IPS-NIHi11 (cell line): ENCODE measurements around the gene PKD1.

Experiments
- DNase-seq: peaks from one replicate; pipeline ENCODE4 v3.0.0; 2012; ENCODE audit warnings: mixed read lengths, low spot score

PKD1 gene

DNA sequence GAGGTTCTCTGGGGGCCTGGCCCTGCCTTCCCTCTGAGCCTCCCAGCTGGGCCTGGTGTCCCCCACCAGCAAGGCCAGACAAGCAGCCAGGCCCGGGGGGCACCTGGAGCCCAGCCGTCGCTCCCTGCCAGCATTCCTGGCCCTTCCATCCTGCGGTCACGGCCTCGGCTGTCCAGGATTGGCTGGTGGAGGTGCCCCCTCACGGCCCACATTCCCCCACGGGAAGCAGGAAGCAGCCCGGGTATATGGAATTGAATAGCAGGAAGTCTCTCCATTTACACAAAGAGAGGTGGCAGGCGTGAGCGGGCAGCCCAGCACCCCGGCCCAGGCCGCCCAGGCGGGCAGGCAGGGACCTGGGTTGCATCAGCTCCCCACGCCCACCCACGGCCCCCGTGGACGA, 34.4 kb upstream of the PKD1 start:
- no peak for DNase-seq

DNA sequence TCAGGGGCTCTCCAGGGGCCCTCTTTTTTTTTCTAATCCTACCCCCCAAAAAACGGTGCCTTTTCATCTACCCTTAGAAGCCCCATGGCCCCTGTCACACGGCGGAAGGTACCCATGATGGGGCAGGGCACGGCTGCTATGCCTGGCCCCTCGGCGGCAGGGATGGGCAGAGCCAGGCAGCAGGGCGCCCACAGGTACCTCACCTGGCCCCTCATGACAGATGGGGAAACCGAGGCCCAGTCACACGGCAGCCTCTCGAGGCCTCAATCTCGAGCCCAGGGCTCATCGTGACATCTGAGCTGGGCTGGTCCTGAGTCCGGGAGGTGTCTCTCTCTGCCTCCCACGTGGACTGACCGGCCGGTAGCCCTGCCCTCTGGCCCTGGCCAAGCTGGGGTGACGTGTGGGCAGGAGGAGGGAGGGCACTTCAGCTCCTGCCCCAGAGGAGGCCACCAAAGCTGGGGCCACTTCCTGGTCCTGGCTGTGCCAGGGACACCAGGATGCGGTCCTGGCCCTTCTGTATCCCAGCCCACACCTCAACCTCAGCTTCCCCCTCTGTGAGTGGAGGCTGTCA, 31.5 kb upstream of the PKD1 start:
- no peak for DNase-seq

DNA sequence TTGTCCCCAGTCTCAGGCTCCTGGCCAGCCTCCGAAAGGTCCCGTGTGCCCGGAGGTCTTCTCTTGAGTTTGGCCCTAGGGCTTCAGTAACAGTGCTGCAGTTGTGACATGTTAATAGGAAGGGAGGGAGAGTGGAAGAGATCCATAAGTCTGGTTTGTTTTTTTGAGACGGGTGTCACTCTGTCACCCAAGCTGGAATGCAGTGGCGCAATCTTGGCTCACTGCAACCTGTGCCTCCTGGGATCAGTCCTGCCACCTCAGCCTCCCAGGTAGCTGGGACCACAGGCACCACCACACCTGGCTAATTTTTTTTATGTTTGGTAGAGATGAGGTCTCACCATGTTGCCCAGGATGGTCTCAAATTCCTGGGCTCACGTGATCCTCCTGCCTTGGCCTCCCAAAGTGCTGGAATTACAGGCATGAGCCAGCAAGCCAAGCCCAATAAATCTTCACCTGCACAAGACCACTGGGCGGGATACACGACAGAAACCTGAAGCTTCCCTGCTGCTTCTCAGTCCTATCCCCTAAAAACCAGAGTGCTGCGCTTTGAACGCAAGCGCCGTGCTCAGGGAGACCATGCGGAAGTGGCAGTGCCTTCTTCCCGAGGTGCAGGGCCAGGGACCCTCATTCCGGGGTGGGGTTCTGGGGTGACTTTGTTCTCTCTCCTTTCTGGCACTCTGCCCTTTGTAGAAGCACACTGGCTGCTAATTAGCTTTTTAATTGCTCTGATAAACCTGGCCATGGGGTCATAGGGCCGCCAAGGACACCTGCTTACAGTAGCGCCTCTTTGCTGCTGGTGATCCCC, 30.8 kb upstream of the PKD1 start:
- no peak for DNase-seq

DNA sequence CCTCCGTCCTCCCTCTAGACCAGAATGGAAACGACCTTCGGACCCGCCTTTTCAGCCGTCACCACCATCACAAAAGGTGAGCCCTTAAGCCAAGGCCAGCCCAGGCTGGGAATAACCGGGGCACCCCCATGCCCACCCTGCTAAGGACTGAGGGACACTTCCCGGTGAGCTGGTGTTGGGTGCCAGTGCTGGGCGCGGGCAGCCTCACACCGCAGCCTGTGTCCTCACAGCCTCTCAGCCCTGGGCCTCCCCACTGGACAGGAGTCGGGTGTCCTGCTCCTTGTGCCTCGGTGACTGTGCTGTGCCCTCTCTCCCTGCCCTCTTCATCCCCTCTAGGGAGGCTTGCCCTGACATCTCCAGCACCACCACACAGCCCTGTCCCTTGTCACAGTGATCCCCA, 30.2 kb upstream of the PKD1 start:
- no peak for DNase-seq

DNA sequence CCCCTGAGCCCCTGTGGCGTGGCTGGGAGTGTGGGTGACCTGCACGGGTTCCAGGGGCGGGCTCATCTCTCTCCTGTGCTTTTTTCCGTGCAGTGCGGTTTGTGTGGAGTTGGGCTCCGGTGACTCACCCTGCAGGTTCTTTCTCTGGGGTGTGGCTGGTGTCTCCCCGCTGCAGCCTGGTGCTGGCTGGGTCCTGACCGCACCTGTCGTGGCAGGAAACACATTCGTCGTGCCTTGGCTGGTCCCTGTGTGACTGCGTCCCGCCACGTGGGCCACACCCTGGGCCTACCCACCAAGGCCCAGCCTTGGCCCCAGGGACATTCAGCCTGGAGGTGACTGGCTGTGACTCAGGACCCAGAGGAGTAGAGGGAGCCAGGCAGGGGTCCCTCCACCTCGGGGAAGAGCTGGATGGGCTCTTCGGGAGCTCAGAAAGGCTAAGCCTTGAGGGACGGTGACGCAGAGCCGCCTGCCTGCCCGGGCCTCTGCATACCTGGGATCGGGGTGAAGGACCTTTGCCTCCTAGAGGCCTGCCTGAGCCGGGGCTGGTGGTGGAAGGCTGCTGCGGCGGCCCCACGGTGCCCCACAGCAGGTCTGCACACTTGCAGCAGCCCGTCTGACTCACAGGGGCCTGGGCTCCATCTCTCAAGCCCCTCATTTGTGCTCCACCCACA, 27.6 kb upstream of the PKD1 start:
- DNase-seq, result no peak

DNA sequence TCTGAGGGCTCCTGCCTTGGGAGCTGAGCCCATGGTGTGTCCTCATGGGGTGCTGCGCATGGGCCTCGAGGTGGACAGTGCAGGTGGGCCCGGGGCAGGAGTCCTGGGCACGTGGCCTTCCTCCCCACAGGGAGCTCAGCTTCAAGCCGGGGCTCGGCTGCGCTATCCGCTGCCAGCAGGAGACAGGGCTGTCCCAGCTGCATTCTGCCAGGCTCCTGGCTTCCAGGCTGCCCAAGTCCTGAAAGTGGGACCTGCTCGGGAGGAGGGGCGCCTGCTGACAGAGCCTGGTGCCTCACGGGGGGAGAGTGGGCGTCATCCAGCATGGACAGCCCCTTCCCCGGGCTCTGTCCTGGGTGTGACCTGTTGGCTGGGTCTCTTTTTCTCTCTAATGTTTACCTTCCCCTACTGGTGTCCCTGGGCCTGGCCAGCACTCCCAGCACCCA, 27.0 kb upstream of the PKD1 start:
- no peak for DNase-seq

DNA sequence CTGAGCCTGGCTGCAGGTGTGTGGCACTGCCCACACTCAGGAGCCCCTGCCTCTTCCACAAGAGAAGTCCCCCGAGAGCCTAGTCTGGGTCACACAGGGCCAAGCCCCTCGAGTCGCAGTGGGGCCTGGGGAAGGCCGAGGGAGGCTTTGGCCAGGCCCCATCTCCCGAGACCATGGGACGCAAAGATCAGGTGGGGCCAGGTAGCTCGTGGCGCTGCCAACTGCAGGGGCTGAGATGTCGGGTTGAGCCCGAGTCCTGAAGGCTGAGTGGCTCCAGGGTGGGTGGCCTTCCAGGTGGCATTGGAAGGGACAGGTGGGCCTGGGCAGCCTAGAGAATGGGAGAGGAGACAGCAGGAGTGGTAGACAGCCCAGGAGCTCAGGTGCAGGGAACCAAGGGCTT, 26.2 kb upstream of the PKD1 start:
- no peak for DNase-seq

DNA sequence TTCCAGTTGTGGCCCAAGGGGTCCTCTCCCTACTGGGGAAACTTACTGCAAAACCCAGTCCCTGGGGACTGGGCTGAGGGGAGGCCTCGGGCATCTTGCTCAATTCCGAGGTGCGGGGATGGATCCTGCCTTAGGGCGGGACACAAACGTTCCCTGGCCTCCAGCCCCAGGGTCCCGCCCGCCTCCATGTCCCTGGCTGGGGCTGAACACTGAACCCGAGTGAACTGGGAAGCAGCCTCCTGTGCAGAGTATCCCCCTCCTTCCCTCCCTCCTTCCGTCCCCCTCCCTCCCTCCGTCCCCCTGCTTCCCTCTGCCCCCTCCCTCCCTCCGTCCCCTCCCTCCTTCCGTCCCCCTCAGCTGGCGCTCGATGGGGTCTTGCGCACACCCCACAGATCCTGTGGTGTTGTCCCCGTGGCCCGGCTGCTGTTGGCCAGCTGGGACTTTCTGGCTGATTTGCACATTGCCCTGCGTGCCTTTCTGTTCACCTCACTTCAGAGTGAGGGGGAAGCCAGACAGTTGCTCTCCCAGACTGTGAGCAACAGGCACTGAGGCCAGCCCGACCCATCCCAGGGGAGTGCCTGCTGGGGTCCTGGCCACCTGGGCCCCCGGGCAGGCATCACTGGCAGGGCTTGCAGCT, 25.3 kb upstream of the PKD1 start:
- DNase-seq, result no peak

DNA sequence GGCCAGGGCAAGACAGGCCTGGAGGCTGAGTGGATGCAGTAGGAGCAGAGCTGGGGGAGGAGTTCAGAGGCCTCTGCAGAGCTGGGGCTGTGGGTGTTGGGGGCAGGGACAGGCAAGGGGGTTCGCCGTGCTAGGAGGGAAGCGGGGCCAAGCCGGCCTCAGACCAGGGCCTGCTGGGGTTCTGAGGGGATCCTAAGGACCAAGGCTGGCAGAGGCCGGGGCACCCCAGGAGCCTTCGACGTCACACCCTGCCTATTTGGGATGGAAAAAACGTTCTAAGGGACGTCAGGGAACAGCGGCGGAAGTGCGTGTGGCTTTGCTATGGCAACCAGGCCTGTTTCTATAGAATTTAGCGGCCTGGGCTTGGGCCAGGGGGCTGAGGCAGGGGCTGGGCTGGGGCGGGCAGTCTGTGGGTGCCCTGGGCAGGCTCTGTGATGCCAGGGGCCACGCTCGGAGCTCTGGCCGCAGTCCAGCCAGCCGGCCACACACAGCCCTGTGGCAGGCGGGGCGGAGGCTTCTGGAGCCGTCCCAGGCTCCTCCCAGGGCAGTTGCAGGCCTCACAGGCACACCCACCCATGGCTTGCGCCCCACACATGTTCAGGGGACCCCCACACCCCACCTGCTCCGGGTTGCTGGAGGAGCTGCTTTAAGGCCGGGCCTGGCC, 23.6 kb upstream of the PKD1 start:
- DNase-seq, result no peak

DNA sequence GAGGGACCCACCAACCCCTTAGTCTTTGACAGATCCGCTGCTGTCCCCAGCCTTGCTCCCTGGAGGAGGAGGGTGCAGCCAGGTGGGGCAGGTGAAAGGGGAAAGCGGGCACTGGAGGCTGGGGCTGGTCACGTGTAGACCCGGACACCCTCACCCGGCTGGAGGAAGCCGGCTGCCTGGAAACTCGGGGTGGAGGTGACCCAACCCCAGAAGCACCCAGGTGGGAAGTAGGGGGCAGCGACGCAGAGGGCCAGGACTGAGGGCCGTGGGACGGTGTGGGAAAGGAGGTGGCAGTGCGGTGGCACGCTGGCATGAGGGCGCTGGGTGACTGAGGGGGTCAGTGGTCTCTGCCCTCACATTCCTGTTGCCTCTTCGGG, 22.6 kb upstream of the PKD1 start:
- DNase-seq, result no peak

DNA sequence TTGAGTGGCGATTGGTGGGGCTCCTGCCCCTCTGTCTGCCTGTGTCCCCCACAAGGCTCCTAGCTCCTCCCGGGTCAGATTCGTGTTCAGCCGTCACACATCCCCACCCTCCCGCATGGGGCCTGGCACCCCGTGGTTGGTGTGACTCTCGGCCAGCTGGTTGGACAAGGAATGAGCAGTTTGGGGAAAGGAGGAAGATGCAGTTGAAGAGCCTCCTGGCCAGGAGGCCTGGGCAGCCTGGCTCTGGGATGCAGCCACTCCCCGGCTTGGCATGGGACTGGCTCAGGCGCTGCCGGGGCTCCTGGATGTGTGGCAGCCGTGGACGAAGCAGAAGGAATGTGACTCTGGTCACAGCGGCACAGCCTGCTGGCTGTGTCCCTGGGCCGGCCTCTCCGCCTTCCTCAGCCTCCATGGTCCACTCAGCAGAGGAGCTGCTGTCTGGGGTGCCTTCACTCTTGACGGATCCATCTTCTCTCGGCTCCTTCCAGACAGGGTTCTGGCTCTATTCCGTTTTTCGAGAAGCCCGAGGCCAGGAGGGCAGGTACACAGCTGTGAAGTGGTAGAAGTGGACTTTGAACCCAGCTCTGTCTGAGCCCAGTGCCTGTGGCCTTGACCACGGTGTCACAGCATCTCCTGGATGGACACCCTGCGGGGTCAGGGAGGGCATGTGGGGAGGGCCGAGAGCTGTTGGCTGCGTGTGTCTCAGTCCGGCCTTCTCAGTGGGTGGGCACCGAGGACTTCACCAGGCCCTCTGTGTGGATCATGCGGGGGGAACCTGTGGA, 22.0 kb upstream of the PKD1 start:
- no peak for DNase-seq

DNA sequence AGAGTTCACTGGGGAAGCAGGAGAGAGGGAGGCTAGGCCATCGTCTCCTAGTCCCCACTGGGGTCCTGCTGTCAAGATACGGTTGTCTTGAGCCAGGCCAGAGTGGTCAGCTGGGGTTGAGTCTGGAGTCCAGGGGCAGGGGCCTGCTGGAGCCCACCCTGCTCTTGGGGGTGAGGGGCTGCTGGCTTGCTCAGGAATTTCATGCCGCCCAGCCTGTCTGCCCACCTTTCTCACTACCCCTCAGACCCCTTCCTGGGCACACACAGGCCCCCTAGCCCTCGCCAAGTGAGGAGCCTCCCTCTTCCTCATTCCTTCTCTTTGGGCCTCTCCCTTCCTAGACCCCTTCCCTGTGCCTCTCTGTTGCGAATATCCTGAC, 21.1 kb upstream of the PKD1 start:
- DNase-seq, result no peak

DNA sequence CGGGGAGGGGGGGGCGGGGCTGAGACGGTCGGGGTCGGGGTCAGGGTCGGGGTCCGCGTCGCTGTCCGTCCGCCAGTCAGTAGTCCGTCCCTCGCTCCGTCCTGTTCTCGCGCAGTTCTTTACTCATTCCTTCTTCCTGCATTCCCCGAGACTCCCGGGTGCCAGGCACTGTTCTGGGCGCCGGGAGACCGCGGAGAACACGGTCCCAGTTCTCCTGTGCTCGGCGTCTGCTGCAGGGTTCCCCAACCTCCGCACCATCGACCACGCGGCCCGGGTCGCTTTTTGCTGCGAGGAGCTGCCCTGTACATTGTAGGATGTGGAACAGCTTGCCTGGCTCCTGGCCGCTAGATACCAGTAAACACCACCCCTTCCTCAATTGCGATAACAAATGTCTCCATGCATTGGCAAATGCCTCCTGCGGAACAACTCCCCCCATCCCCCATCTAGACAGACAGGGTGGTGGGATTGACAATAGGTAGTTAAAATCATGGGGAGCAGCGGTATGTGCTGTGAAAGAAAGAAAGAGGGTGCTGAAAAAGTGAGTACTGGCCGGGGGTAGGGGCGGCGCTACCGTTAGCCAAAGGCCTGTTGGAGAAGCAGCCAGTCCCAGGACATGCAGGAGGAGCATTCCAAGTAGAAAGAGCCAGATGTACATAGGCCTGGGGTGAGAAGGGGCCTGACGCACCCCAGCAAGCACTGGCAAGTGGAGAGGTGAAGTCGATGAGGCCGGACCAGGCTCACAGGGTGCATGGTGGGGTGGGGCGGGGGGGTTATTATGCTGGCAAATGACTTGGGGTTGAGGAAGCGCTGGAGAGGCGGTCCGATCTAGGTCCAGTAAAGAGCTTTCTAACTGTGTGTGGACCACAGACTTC, 20.5 kb upstream of the PKD1 start:
- no peak for DNase-seq

DNA sequence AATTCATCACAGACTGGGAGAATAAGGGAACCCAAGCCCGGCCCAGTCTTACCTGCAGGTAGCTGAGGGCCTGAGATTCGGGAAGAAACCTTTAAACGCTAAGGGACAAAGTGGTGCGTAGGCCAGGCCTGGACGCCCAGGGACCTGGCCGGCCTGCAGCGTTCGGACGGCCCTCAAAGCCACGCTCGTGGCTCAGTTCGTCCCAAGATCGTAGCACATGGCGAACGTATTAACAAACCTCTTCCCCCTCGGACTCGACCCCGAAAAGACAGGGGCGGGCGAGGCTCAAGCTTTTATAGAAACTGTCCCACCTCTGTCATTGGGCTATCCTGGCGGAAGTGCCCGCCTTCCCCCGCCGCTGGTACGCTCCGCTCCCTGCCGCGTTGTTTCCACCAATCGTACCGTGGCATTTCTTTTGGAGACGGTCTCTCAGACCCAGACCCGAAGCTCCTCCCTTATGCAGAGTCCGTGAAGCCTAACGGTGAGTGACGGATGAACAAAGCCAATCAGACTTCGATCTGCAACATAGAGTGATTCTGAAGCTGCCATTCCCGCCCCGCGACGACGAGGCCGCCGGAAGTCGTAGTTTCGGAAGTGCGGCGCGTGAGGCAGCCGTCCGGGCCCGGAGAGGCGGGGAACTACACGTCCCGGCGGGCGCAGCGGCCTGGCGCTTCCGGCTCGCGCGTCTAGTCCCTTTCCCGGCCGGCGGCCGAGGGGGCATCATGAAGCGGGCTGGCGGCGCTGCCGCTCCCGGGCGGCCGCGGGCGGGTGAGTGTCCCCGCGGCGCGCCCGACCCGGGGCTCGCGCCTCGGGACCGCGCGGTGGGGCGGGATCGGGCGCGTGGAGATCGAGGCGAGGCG, 19.6 kb upstream of the PKD1 start, which contains the start of gene TRAF7:
Gene TRAF7 (plus strand): TSS at position 692 of the 860 bp plus-strand sequence. CDS start 8,139 bp downstream, outside the sequence.
- peak; percentile 96 for DNase-seq

DNA sequence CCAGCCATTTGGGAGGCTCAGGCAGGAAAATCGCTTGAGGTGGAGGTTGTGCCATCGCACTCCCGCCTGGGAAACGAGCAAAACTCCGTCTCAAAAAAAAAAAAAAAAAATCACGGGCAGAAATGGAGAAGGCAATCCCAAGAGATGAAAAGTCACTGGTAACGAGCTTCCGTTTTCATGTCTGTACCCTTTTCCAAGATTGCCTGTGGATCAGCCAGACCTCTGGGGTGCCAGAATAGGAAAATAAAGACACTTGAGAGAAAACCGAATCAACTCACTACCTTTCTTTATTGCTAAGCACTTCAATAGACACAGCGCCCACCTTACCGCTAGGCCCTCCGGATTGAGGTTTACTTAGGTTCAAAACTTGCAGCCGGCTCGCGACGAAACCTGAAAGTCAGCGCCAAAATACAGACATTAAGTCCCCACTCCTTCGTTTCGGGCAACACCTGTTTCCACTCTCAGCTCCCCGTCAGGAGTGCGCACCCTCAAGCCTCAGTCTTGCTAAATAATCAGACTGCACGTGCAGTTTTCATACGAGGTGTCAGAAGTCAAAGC, 18.9 kb upstream of the PKD1 start:
- DNase-seq, result no peak

DNA sequence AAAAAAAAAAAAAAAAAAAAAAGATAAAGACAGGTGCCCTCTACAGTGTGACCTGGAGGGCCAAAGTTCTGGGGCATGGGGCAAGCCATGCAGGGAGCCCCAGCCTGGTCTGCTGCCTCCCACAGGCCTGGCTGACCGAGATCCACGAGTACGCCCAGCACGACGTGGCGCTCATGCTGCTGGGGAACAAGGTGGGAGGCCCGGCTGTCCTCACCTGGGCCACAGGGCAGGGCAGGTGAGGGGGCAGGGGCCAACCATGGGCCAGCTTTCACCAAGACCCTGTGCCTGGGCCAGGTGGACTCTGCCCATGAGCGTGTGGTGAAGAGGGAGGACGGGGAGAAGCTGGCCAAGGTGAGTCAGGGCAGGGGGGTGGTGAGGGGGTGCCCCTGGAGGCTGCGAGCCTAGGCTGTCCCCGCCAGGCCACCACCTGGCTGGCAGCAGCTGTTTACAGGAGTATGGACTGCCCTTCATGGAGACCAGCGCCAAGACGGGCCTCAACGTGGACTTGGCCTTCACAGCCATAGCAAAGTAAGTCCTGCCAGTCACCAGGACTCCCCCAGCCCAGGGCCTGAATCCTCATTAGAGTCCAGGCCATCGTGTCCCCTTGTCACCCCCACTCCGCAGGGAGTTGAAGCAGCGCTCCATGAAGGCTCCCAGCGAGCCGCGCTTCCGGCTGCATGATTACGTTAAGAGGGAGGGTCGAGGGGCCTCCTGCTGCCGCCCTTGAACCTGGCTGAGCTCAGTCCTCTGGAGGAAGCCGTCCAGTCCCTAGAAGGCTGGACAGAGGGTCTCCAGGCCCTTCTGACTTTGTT, 17.2 kb upstream of the PKD1 start:
- DNase-seq, result no peak

DNA sequence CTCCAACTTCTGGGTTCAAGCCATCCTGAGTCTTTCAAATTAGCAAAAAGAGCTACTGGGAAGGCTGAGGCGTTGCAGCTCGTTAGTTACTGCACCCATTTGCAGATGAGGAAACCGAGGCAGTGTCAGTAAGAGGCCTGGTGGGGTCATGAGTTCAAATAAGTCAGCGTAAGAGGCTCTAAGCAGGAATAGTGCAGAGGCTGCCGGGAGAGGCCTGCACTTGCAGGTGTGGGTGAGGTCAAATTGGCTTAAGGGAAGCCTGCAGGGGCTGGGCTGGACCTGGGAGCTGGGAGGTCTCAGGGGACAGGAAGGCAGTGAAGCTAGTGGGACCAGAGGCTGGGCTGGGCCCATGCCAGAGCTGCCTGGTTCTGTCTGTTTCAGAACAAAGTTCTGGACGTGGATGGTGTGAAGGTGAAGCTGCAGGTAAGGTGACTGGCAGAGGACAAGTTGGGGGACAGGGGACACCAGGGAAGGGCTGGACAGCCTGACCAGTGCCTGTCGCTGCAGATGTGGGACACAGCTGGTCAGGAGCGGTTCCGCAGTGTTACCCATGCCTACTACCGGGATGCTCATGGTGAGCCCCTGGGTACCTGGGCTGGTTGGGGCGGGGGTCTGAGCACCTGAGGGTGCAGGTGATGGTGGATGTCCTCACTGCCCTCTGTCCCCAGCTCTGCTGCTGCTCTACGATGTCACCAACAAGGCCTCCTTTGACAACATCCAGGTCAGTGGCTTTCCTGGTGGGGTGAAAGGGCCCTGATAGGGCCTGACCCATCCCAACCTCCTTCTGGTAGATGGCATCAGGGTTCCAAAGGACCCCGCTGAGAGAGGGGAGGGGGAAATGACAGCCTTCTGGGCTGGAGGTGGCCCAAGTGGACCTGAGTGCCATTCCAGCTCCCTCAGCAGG, 15.7 kb upstream of the PKD1 start:
- no peak for DNase-seq
